ENCODE measurements around the gene MACROD2.

DNA sequence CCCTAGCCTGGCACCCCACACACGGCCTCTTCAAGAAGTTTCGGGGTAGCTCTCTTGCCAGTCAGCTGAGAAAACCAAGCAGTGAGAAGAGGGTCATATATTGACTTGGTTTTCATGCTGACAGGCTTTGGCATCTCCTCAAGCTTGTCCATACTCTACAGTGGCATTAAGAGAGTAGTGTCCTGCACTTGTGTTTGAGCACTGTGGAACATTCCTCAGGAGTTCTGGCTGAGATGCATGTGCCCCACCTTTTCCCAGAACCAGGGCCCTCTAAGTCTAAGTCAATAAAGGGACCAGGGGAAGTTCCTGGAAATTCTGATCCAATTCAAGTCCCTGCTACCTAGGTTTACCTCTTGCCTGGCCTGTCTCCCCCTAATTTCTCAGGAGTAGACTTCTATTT lies 886.2 kb downstream of the MACROD2 start:
- TF ChIP-seq, protein P1, sequence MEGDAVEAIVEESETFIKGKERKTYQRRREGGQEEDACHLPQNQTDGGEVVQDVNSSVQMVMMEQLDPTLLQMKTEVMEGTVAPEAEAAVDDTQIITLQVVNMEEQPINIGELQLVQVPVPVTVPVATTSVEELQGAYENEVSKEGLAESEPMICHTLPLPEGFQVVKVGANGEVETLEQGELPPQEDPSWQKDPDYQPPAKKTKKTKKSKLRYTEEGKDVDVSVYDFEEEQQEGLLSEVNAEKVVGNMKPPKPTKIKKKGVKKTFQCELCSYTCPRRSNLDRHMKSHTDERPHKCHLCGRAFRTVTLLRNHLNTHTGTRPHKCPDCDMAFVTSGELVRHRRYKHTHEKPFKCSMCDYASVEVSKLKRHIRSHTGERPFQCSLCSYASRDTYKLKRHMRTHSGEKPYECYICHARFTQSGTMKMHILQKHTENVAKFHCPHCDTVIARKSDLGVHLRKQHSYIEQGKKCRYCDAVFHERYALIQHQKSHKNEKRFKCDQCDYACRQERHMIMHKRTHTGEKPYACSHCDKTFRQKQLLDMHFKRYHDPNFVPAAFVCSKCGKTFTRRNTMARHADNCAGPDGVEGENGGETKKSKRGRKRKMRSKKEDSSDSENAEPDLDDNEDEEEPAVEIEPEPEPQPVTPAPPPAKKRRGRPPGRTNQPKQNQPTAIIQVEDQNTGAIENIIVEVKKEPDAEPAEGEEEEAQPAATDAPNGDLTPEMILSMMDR (IDR thresholded peaks at IDR 0.05) = no peak
- TF ChIP-seq POLR2A (IDR thresholded peaks at IDR 0.05) (no peak), POLR2AphosphoS5 (IDR thresholded peaks at IDR 0.05) (no peak)

All from suprapubic skin (tissue), 4 donors.